Measurements from ENCODE around the gene HSPB6. TPM values are rescaled to one million over a fixed set of nuclear protein-coding genes. Genes with fewer than 3 reads are reported as not detected.

HSPB6 gene
- total RNA-seq, 1 experiment from 2014 or later, result 0.93 TPM

DNA sequence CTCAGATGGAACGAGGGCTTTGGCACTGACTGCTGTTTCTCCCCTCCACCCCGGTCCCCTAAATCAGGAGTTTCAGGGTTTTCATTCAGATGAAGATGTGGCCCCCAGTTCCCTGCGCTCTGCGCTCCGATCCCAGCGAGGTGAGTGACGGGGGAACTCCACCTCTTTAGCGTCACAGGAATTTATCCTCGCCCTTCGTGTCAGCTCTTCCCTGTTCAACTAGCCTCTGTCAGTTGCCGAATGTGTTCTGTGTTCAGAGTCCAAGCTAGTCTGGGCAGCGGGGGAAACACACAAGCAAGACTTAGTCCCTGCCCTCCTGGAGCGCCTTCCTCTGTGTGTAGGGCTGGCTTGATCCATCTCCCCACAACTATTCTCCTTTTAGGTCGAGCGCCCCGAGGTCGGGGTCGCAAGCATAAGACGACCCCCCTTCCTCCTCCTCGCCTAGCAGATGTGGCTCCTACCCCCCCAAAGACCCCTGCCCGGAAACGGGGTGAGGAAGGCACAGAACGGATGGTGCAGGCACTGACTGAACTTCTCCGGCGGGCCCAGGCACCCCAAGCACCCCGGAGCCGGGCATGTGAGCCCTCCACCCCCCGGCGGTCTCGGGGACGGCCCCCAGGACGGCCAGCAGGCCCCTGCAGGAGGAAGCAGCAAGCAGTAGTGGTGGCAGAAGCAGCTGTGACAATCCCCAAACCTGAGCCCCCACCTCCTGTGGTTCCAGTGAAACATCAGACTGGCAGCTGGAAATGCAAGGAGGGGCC, 37.2 kb downstream of the HSPB6 start:
- H3K4me3 ChIP-seq (replicated peaks in 1 of 2; ENCODE audit: low read depth in 1 of 2, low read length in 2 of 2), result peak overlapping the region; percentile 86 to 89
- H3K79me2 ChIP-seq (ENCODE audit: insufficient read depth, low read length), result peaks cover 40% of the 10 kb centered on the region
- no TSS peak for BruUV-seq (replicated peaks)
- H3K9ac ChIP-seq (ENCODE audit: low read length), result no peak overlapping the region
- peaks cover 31 to 35% of the 10 kb centered on the region in 2 experiments; a peak in 3 of 4 replicates for H3K36me3 ChIP-seq (ENCODE audit: control insufficient read depth in 1 of 2, insufficient read depth in 2 of 2, low read length in 2 of 2)
- ChIA-PET RAD21 (ENCODE audit: low non-redundant PET in 1 of 2, low total read pairs in 2 of 2, uncharacterized antibody in 2 of 2, unreplicated experiment in 2 of 2) (no interaction called here), POLR2A (interaction anchor here (1.7 kb wide), 1 partner anchor 29 kb away, joined by 3 read pairs; the partner anchor contains the start of gene LIN37), CTCF (interaction anchor here (1.3 kb wide), 1 partner anchor 211 kb away, joined by 4 read pairs; no protein-coding TSS in a partner anchor)
- H3K9me3 ChIP-seq (ENCODE audit: control insufficient read depth in 1 of 2, insufficient read depth in 1 of 2, low read depth in 1 of 2, low read length in 2 of 2), result no peaks in the 10 kb centered on the region
- peak overlapping the region; percentile 86 for H3K4me2 ChIP-seq (ENCODE audit: low read length)
- H3K4me1 ChIP-seq (ENCODE audit: control insufficient read depth in 1 of 2, insufficient read depth in 2 of 2, low read length in 2 of 2), result peaks cover 16 to 31% of the 10 kb centered on the region in 2 experiments
- no peaks in the 10 kb centered on the region for H3K9me2 ChIP-seq (ENCODE audit: insufficient read depth)
- intact Hi-C loops (cut with micrococcal nuclease), result loop anchor here (10.0 kb wide), 1 partner anchor 365 kb away; the partner anchor contains the start of gene FFAR3
- no peak overlapping the region for H2AFZ ChIP-seq (ENCODE audit: low read depth, low read length, poor library complexity, severe bottlenecking)
- no peaks in the 10 kb centered on the region for H4K20me1 ChIP-seq (ENCODE audit: insufficient read depth)
- H3K27me3 ChIP-seq (ENCODE audit: insufficient read depth, low read length), result no peaks in the 10 kb centered on the region
- ATAC-seq, result no peak
- H3K27ac ChIP-seq (ENCODE audit: low read depth, low read length), result peak overlapping the region; percentile 85; the same call in 1 of the 2 replicates
- no peak for TF ChIP-seq SIN3A (IDR thresholded peaks at IDR 0.05; ENCODE audit: low read depth)
- no peak for DNase-seq (ENCODE audit: low read depth, low spot score)

DNA sequence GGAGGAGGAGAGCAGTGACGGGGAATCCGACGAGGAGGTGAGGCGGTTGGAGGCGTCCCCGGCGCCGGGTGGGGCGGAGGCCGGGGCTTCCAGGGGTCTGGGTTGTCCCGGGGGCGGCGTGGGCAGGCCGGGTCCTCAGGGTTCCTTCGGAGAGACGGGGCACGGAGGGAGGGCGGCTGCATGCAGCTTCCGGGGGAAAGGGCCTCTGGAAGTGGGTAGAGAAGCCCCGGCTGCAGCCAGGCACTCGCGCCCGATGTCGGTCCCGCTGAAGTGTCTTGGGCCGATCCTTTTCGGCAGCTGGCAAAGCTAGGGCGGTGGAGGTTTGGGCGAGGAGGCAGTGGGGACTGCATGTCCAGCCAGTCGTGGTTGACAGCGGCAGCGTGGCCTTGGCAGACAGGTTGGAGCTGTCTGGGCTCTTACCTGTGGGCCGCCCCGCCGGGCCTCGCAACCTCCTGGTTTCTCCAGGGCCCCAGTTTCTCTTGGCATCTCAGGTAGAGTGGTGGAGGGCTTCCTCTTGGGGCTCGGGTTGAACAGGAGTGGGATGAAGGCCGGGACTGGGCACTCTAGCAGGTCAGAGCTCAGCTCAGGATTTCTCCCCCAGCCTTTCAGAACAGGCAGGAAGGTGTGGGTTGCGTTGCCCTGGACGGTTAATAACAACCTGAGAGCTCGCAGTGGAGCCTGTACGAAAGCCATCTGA, 38.3 kb downstream of the HSPB6 start:
- H3K9ac ChIP-seq (ENCODE audit: low read length), result peak overlapping the region; percentile 85
- peak overlapping the region; percentile 85 for H3K27ac ChIP-seq (ENCODE audit: low read depth, low read length)
- peaks cover 16 to 31% of the 10 kb centered on the region in 2 experiments for H3K4me1 ChIP-seq (ENCODE audit: control insufficient read depth in 1 of 2, insufficient read depth in 2 of 2, low read length in 2 of 2)
- peaks cover 20 to 31% of the 10 kb centered on the region in 2 experiments; a peak in 3 of 4 replicates for H3K36me3 ChIP-seq (ENCODE audit: control insufficient read depth in 1 of 2, insufficient read depth in 2 of 2, low read length in 2 of 2)
- ChIA-PET RAD21 (ENCODE audit: low non-redundant PET in 1 of 2, low total read pairs in 2 of 2, uncharacterized antibody in 2 of 2, unreplicated experiment in 2 of 2) (no interaction called here), CTCF (interaction anchor here (1.3 kb wide), 1 partner anchor 213 kb away, joined by 4 read pairs; no protein-coding TSS in a partner anchor), POLR2A (interaction anchor here (0.8 kb wide), 1 partner anchor 22 kb away, joined by 3 read pairs; no protein-coding TSS in a partner anchor)
- ATAC-seq (no peak), DNase-seq (ENCODE audit: low read depth, low spot score) (no peak)
- H2AFZ ChIP-seq (ENCODE audit: low read depth, low read length, poor library complexity, severe bottlenecking), result no peak overlapping the region
- H3K9me2 ChIP-seq (ENCODE audit: insufficient read depth), result no peaks in the 10 kb centered on the region
- peak overlapping the region; percentile 86 to 89 for H3K4me3 ChIP-seq (replicated peaks in 1 of 2; ENCODE audit: low read depth in 1 of 2, low read length in 2 of 2)
- intact Hi-C loops (cut with micrococcal nuclease), result loop anchor here (10.0 kb wide), 1 partner anchor 364 kb away; the partner anchor contains the start of gene FFAR3
- no peaks in the 10 kb centered on the region for H3K27me3 ChIP-seq (ENCODE audit: insufficient read depth, low read length)
- H3K9me3 ChIP-seq (ENCODE audit: control insufficient read depth in 1 of 2, insufficient read depth in 1 of 2, low read depth in 1 of 2, low read length in 2 of 2), result no peaks in the 10 kb centered on the region
- TF ChIP-seq EZH2 (IDR thresholded peaks at IDR 0.05) (no peak), EGR1 (IDR thresholded peaks at IDR 0.05; ENCODE audit: low read depth) (no peak), ZFX (IDR thresholded peaks at IDR 0.05) (peak; percentile 76; the same call in 1 of the 2 replicates), POLR2A (IDR thresholded peaks at IDR 0.05; ENCODE audit: borderline replicate concordance, extremely low read depth, insufficient read depth, insufficient read length) (no peak), CBX3 (IDR thresholded peaks at IDR 0.05; ENCODE audit: low read depth) (no peak)
- peaks cover 40% of the 10 kb centered on the region for H3K79me2 ChIP-seq (ENCODE audit: insufficient read depth, low read length)
- H4K20me1 ChIP-seq (ENCODE audit: insufficient read depth), result no peaks in the 10 kb centered on the region
- peak overlapping the region; percentile 86 for H3K4me2 ChIP-seq (ENCODE audit: low read length)
- TSS peak; percentile 45 for BruUV-seq (replicated peaks)
